DND-41 (cell line): Measurements from ENCODE around the gene CPNE6.

Experiments
- CTCF ChIP-seq: IDR thresholded peaks from 2 replicates; pipeline ENCODE4 v1.5.1; 2012; ENCODE audit warnings: borderline replicate concordance, low read length, moderate library complexity, mild to moderate bottlenecking; ENCODE audit not compliant: poor library complexity, severe bottlenecking; ENCODE audit errors: extremely low read depth
- EZH2 ChIP-seq: IDR thresholded peaks from 3 replicates; pipeline ENCODE4 v1.6.1; 2012; ENCODE audit warnings: borderline replicate concordance, low read depth, mild to moderate bottlenecking, moderate library complexity, low read length, inconsistent platforms; ENCODE audit not compliant: severe bottlenecking

GRCh38 chr14:24086193-24086955, 15.0 kb downstream of the CPNE6 start:
- no peak for TF ChIP-seq CTCF
- TF ChIP-seq EZH2, result no peak
